Measurements from ENCODE around the gene HMGCLL1.

Gene HMGCLL1

GRCh38 chr6:55562318-55562717 is 16.7 kb downstream of the HMGCLL1 start:
- no peak for ATAC-seq (ENCODE audit: insufficient read depth, low read depth)
- Histone ChIP-seq H3K36me3 (ENCODE audit: insufficient read depth, low read length) (no peaks in the 10 kb centered on the region), H3K27me3 (ENCODE audit: insufficient read depth, low read length, poor library complexity) (no peaks in the 10 kb centered on the region), H3K9ac (ENCODE audit: low read depth, low read length) (no peak overlapping the region), H3K79me2 (ENCODE audit: insufficient read depth, low read length) (no peaks in the 10 kb centered on the region), H3K27ac (ENCODE audit: low read length) (no peak overlapping the region), H3K4me2 (ENCODE audit: insufficient read depth, low read length) (no peak overlapping the region), H4K20me1 (ENCODE audit: insufficient read depth, low read length) (no peaks in the 10 kb centered on the region), H3K4me1 (ENCODE audit: insufficient read depth, low read length) (no peaks in the 10 kb centered on the region), H2AFZ (ENCODE audit: low read depth, low read length) (no peak overlapping the region), H3K9me3 (ENCODE audit: insufficient read depth, low read length, severe bottlenecking) (no peaks in the 10 kb centered on the region), H3K4me3 (ENCODE audit: low read depth in 1 of 2, low read length in 2 of 2) (no peak overlapping the region)
- TF ChIP-seq CTCF (IDR thresholded peaks at IDR 0.05; ENCODE audit: borderline replicate concordance, extremely low read depth, low read length, poor library complexity, severe bottlenecking) (no peak), EZH2 (IDR thresholded peaks at IDR 0.05; ENCODE audit: borderline replicate concordance, low read depth, low read length, severe bottlenecking) (no peak)
- DNase-seq: no peak

GRCh38 chr6:55560290-55560885 is 18.6 kb downstream of the HMGCLL1 start:
- no peaks in the 10 kb centered on the region for H3K4me1 ChIP-seq (ENCODE audit: insufficient read depth, low read length)
- H3K4me2 ChIP-seq (ENCODE audit: insufficient read depth, low read length): no peak overlapping the region
- no peak overlapping the region for H2AFZ ChIP-seq (ENCODE audit: low read depth, low read length)
- DNase-seq (no peak), ATAC-seq (ENCODE audit: insufficient read depth, low read depth) (no peak)
- H4K20me1 ChIP-seq (ENCODE audit: insufficient read depth, low read length): no peaks in the 10 kb centered on the region
- no peaks in the 10 kb centered on the region for H3K27me3 ChIP-seq (ENCODE audit: insufficient read depth, low read length, poor library complexity)
- no peaks in the 10 kb centered on the region for H3K36me3 ChIP-seq (ENCODE audit: insufficient read depth, low read length)
- no peak overlapping the region for H3K9ac ChIP-seq (ENCODE audit: low read depth, low read length)
- no peak overlapping the region for H3K4me3 ChIP-seq (ENCODE audit: low read depth in 1 of 2, low read length in 2 of 2)
- no peaks in the 10 kb centered on the region for H3K9me3 ChIP-seq (ENCODE audit: insufficient read depth, low read length, severe bottlenecking)
- H3K79me2 ChIP-seq (ENCODE audit: insufficient read depth, low read length): no peaks in the 10 kb centered on the region
- no peak overlapping the region for H3K27ac ChIP-seq (ENCODE audit: low read length)
- no peak for TF ChIP-seq CTCF (IDR thresholded peaks at IDR 0.05; ENCODE audit: borderline replicate concordance, extremely low read depth, low read length, poor library complexity, severe bottlenecking)
- TF ChIP-seq EZH2 (IDR thresholded peaks at IDR 0.05; ENCODE audit: borderline replicate concordance, low read depth, low read length, severe bottlenecking): no peak

- Histone ChIP-seq H3K4me2 (ENCODE audit: insufficient read depth, low read length) (no peak overlapping the region), H3K9me3 (ENCODE audit: insufficient read depth, low read length, severe bottlenecking) (no peaks in the 10 kb centered on the region), H3K9ac (ENCODE audit: low read depth, low read length) (no peak overlapping the region), H3K4me3 (ENCODE audit: low read depth in 1 of 2, low read length in 2 of 2) (no peak overlapping the region), H3K27me3 (ENCODE audit: insufficient read depth, low read length, poor library complexity) (no peaks in the 10 kb centered on the region), H2AFZ (ENCODE audit: low read depth, low read length) (no peak overlapping the region), H3K79me2 (ENCODE audit: insufficient read depth, low read length) (no peaks in the 10 kb centered on the region), H3K36me3 (ENCODE audit: insufficient read depth, low read length) (no peaks in the 10 kb centered on the region), H3K4me1 (ENCODE audit: insufficient read depth, low read length) (no peaks in the 10 kb centered on the region), H3K27ac (ENCODE audit: low read length) (no peak overlapping the region), H4K20me1 (ENCODE audit: insufficient read depth, low read length) (no peaks in the 10 kb centered on the region)
- TF ChIP-seq EZH2 (IDR thresholded peaks at IDR 0.05; ENCODE audit: borderline replicate concordance, low read depth, low read length, severe bottlenecking): no peak
- TF ChIP-seq CTCF (IDR thresholded peaks at IDR 0.05; ENCODE audit: borderline replicate concordance, extremely low read depth, low read length, poor library complexity, severe bottlenecking): no peak
- ATAC-seq (ENCODE audit: insufficient read depth, low read depth) (no peak), DNase-seq (no peak)
These were observed 21.8 kb downstream of the HMGCLL1 start for GRCh38 chr6:55557146-55557545.

Data from DND-41 (cell line).